K562 (cell line): ENCODE data around the gene PFKP.

Experiments used
- BCLAF1 ChIP-seq, 2 experiments: fragments of 450-650 bp in 1 of 2; IDR thresholded peaks; 2 replicates each; pipeline ENCODE4 v1.6.1; 2011 to 2017; ENCODE audit warnings: low read depth in 2 of 2, antibody characterized with exemption in 1 of 2, borderline replicate concordance in 1 of 2, low read length in 1 of 2, mild to moderate bottlenecking in 1 of 2, mixed read lengths in 1 of 2; ENCODE audit not compliant: control insufficient read depth in 1 of 2
- CHD2 ChIP-seq: IDR thresholded peaks from 2 replicates; pipeline ENCODE4 v1.6.1; 2011; ENCODE audit warnings: low read depth, low read length
- CREB3L1 ChIP-seq: fragments of 450-650 bp; IDR thresholded peaks from 2 replicates; pipeline ENCODE4 v1.6.1; 2014; ENCODE audit warnings: low read depth, mild to moderate bottlenecking, moderate library complexity, borderline replicate concordance
- KDM4B ChIP-seq, 2 experiments: fragments of 450-650 bp in 1 of 2; sonication (generic) in 1 of 2; IDR thresholded peaks; 2 replicates each; pipeline ENCODE4 v1.6.1; 2016 to 2017; ENCODE audit warnings: borderline replicate concordance in 2 of 2, antibody characterized with exemption in 1 of 2, low read depth in 1 of 2, mild to moderate bottlenecking in 1 of 2
- MAZ ChIP-seq, 2 experiments: fragments of 450-650 bp in 1 of 2; sonication (generic) in 1 of 2; formaldehyde crosslinking; IDR thresholded peaks in 1 of 2; conservative IDR thresholded peaks in 1 of 2; 2 replicates each; pipeline versions ENCODE4 v1.4.0 to v1.5.0; 2020; ENCODE audit warnings: mild to moderate bottlenecking in 1 of 2, missing genetic modification reagents in 1 of 2
- MECOM ChIP-seq: fragments of 250-450 bp; sonication (Bioruptor Pico); IDR thresholded peaks from 2 replicates; pipeline ENCODE4 v1.8.0; 2022; ENCODE audit warnings: inconsistent platforms
- ZNF695 ChIP-seq: fragments of 450-650 bp; formaldehyde crosslinking; IDR thresholded peaks from 2 replicates; pipeline ENCODE4 v1.4.0; 2020; ENCODE audit warnings: mild to moderate bottlenecking, moderate library complexity

- TF ChIP-seq MECOM (CRISPR knock-in tag) (no peak), MAZ (CRISPR knock-in tag; conservative IDR thresholded peaks at IDR 0.05 in 1 of 2, IDR thresholded peaks at IDR 0.05 in 1 of 2) (no peak), CHD2 (no peak), BCLAF1 (IDR thresholded peaks at IDR 0.05; ENCODE audit: borderline replicate concordance in 1 of 2, control insufficient read depth in 1 of 2, low read depth in 2 of 2, low read length in 1 of 2) (no peak), KDM4B (IDR thresholded peaks at IDR 0.05; ENCODE audit: borderline replicate concordance in 2 of 2, low read depth in 1 of 2) (no peak), CREB3L1 (no peak), ZNF695 (no peak)
Measured at GRCh38 chr10:3154666-3155065, 87.3 kb downstream of the PFKP start.
